Stomach (tissue), 4 donors: Measurements from ENCODE around the gene TRIM36.

Source experiments
- CTCF ChIP-seq, 7 experiments: fragments of 450-650 bp in 4 of 7; fragments of 200-600 bp in 3 of 7; sonication (generic) in 3 of 7; IDR thresholded peaks; one replicate each; pipeline ENCODE4 v1.5.1; 2016 to 2019; ENCODE audit warnings: antibody characterized with exemption in 7 of 7, control low read depth in 2 of 7, mild to moderate bottlenecking in 1 of 7
- EP300 ChIP-seq: sonication (generic); formaldehyde crosslinking; IDR thresholded peaks from one replicate; pipeline ENCODE4 v1.6.1; 2017; ENCODE audit warnings: antibody characterized with exemption
- POLR2A ChIP-seq, 4 donors: fragments of 450-650 bp; IDR thresholded peaks; one replicate each; pipeline ENCODE4 v1.6.1; 2016; ENCODE audit warnings: antibody characterized with exemption in 4 of 4, control low read depth in 2 of 4, mild to moderate bottlenecking in 1 of 4, moderate library complexity in 1 of 4

- TF ChIP-seq CTCF (IDR thresholded peaks at IDR 0.05) (no peak), POLR2A (IDR thresholded peaks at IDR 0.05) (no peak), EP300 (no peak)
Measured at GRCh38 chr5:115189866-115190265, 20.2 kb upstream of the TRIM36 start.
